B cell (primary cell): Measurements from ENCODE around the gene ARL3. TPM values are rescaled to one million over a fixed set of nuclear protein-coding genes. Genes with fewer than 3 reads are reported as not detected.

Source experiments
- ATAC-seq: fragments of 200-7000 bp; cut with Tn5 transposase; one replicate; pipeline ENCODE4 v1.10.0; 2021; ENCODE audit warnings: low read depth, mild to moderate bottlenecking, moderate number of reproducible peaks, moderate library complexity
- CTCF ChIA-PET: fragments of 350-600 bp; sonication (Branson Sonifier 250); formaldehyde crosslinking; loops from one replicate; lab custom pipeline; 2021; ENCODE audit warnings: antibody characterized with exemption, inconsistent platforms; lab: Charles Lee
- POLR2A ChIA-PET: fragments of 350-600 bp; sonication (Branson Sonifier 250); formaldehyde crosslinking; loops from one replicate; lab custom pipeline; 2021; ENCODE audit warnings: antibody characterized with exemption; lab: Charles Lee
- DNase-seq: peaks from one replicate; pipeline ENCODE4 v3.0.0; 2013
- H2AFZ ChIP-seq: 2 replicates; pipeline ENCODE4 v1.6.1; 2012; ENCODE audit warnings: mild to moderate bottlenecking, low read depth, low read length; ENCODE audit not compliant: insufficient read depth, poor library complexity, severe bottlenecking
- H3K27ac ChIP-seq, 2 donors: 1 replicate in 1 of 2; 2 replicates in 1 of 2; pipeline ENCODE4 v1.5.1; 2012 to 2013; ENCODE audit warnings: low read length in 2 of 2, mild to moderate bottlenecking in 2 of 2, moderate library complexity in 1 of 2
- H3K27me3 ChIP-seq, 4 experiments: fragments of 200-600 bp in 1 of 4; sonication (generic) in 1 of 4; replicated peaks in 1 of 4; 1 replicate in 2 of 4; 2 replicates in 2 of 4; pipeline versions ENCODE4 v1.6.1 to v1.7.0; 2013 to 2016; ENCODE audit warnings: low read length in 3 of 4, mild to moderate bottlenecking in 2 of 4, mixed read lengths in 1 of 4, moderate library complexity in 1 of 4; ENCODE audit not compliant: insufficient read depth in 4 of 4, control insufficient read depth in 3 of 4; ENCODE audit errors: control extremely low read depth in 1 of 4
- H3K36me3 ChIP-seq, 2 experiments: replicated peaks in 1 of 2; 1 replicate in 1 of 2; 2 replicates in 1 of 2; pipeline versions ENCODE4 v1.6.1 to v1.7.1; 2013; ENCODE audit warnings: low read length in 1 of 2; ENCODE audit not compliant: insufficient read depth in 2 of 2, control insufficient read depth in 1 of 2; ENCODE audit errors: control extremely low read depth in 1 of 2, extremely low read depth in 1 of 2
- H3K4me1 ChIP-seq, 2 donors: fragments of 200-600 bp in 1 of 2; sonication (generic) in 1 of 2; 1 replicate in 1 of 2; 2 replicates in 1 of 2; pipeline versions ENCODE4 v1.5.1 to v1.6.1; 2013 to 2017; ENCODE audit warnings: low read length in 2 of 2; ENCODE audit not compliant: control insufficient read depth in 2 of 2, insufficient read depth in 2 of 2
- H3K4me2 ChIP-seq: replicated peaks from 2 replicates; pipeline ENCODE3; 2012; ENCODE audit warnings: mild to moderate bottlenecking, low read depth, low read length; ENCODE audit not compliant: poor library complexity, severe bottlenecking
- H3K4me3 ChIP-seq, 5 experiments: fragments of 200-600 bp in 1 of 5; sonication (generic) in 1 of 5; 1 replicate in 3 of 5; 2 replicates in 2 of 5; pipeline versions ENCODE4 v1.5.1 to v1.7.0; 2011 to 2016; ENCODE audit warnings: low read length in 4 of 5, mild to moderate bottlenecking in 4 of 5, low read depth in 2 of 5, control low read depth in 1 of 5, moderate library complexity in 1 of 5; ENCODE audit not compliant: insufficient read depth in 1 of 5; ENCODE audit errors: control extremely low read depth in 1 of 5, extremely low read depth in 1 of 5
- H3K79me2 ChIP-seq: fragments of 200-600 bp; sonication (generic); one replicate; pipeline ENCODE4 v1.6.0; 2016; ENCODE audit warnings: low read length; ENCODE audit not compliant: control insufficient read depth, insufficient read depth
- H3K9ac ChIP-seq: fragments of 200-600 bp; sonication (generic); 2 replicates; pipeline ENCODE4 v1.6.1; 2017; ENCODE audit warnings: mild to moderate bottlenecking, low read length, moderate library complexity
- H3K9me3 ChIP-seq, 3 donors: one replicate each; pipeline versions ENCODE4 v1.6.1 to v1.7.1; 2013; ENCODE audit warnings: low read length in 2 of 3; ENCODE audit not compliant: control insufficient read depth in 2 of 3, insufficient read depth in 1 of 3; ENCODE audit errors: control extremely low read depth in 1 of 3
- H4K20me1 ChIP-seq: 2 replicates; pipeline ENCODE4 v1.6.0; 2012; ENCODE audit warnings: mild to moderate bottlenecking, low read length; ENCODE audit not compliant: insufficient read depth, control insufficient read depth, poor library complexity, severe bottlenecking
- H3K27ac Mint-ChIP-seq: one replicate; pipeline ENCODE4 v1.8.0; 2021; ENCODE audit warnings: mixed read lengths
- H3K27me3 Mint-ChIP-seq: one replicate; pipeline ENCODE4 v1.8.0; 2021; ENCODE audit warnings: mixed read lengths
- H3K4me1 Mint-ChIP-seq: one replicate; pipeline ENCODE4 v1.8.0; 2021; ENCODE audit warnings: mixed read lengths
- H3K4me3 Mint-ChIP-seq: one replicate; pipeline ENCODE4 v1.8.0; 2021; ENCODE audit warnings: mixed read lengths
- H3K9me3 Mint-ChIP-seq: one replicate; pipeline ENCODE4 v1.8.0; 2022; ENCODE audit warnings: mixed read lengths; ENCODE audit not compliant: insufficient read depth
- CTCF ChIP-seq: fragments of 200-600 bp; IDR thresholded peaks from one replicate; pipeline ENCODE4 v1.8.0; 2022; ENCODE audit warnings: antibody characterized with exemption, mild to moderate bottlenecking
- EZH2 ChIP-seq: IDR thresholded peaks from 2 replicates; pipeline ENCODE4 v1.6.1; 2012; ENCODE audit warnings: borderline replicate concordance, low read depth, mild to moderate bottlenecking, moderate library complexity, low read length; ENCODE audit not compliant: insufficient read depth, poor library complexity, severe bottlenecking
- WGBS: methylation state at CpG from one replicate; pipeline ENCODE4 v1.1.5; 2013; ENCODE audit warnings: missing lambda C conversion rate; ENCODE audit not compliant: insufficient coverage; 5-methylcytosine and 5-hydroxymethylcytosine counted together
- intact Hi-C: fragments of 100-400 bp; cut with micrococcal nuclease; formaldehyde crosslinking; loops from one replicate; pipeline ENCODE4 v1.10.0; 2022
- polyA plus RNA-seq: library from polyadenylated mRNA; depleted of rRNA; stranded (reverse); fragments of >200 nt; gene quantifications from 2 replicates; pipeline ENCODE4 v1.2.3, GENCODE V29; 2012
- total RNA-seq, 2 donors: library from RNA; stranded (reverse); fragments of 120-200 nt in 1 of 2; gene quantifications; 1 replicate in 1 of 2; 2 replicates in 1 of 2; pipeline versions ENCODE4 v1.2.3 to v1.2.4, GENCODE V29; 2013 to 2022

The ARL3 gene
- total and polyA plus RNA-seq, 2 donors (not counting 1 experiment from before 2014, with no cell fraction given) = 0.91 to 5.5 TPM

- H3K27ac Mint-ChIP-seq = no peak overlapping the region
Measured at GRCh38 chr10:102682981-102683380, 31.2 kb downstream of the ARL3 start.

GRCh38 chr10:102682416-102682815 lies 31.8 kb downstream of the ARL3 start:
- intact Hi-C loops = no loop called here
- Histone ChIP-seq H2AFZ (no peak overlapping the region), H3K4me2 (no peak overlapping the region), H3K4me1 (no peaks in the 10 kb centered on the region), H3K4me3 (no peak overlapping the region), H3K27me3 (no peaks in the 10 kb centered on the region), H4K20me1 (no peaks in the 10 kb centered on the region), H3K9ac (no peak overlapping the region), H3K9me3 (no peaks in the 10 kb centered on the region), H3K27ac (no peak overlapping the region), H3K36me3 (no peaks in the 10 kb centered on the region), H3K79me2 (no peaks in the 10 kb centered on the region)
- ChIA-PET CTCF (interaction anchor here (0.5 kb wide), 1 partner anchor 28 kb away, joined by 4 read pairs; no protein-coding TSS in a partner anchor), POLR2A (no interaction called here)
- Mint-ChIP-seq H3K27ac (no peak overlapping the region), H3K4me3 (no peak overlapping the region), H3K4me1 (peaks cover 5% of the 10 kb centered on the region), H3K9me3 (no peaks in the 10 kb centered on the region), H3K27me3 (no peaks in the 10 kb centered on the region)
- ATAC-seq (no peak), DNase-seq (no peak)
- 97% methylated on average over 4 of the region's 7 CpGs for WGBS
- TF ChIP-seq EZH2 (no peak), CTCF (no peak)

More at GRCh38 chr10:102682981-102683380, 31.2 kb downstream of the ARL3 start:
- DNase-seq (no peak), ATAC-seq (no peak)
- Histone ChIP-seq H3K27ac (no peak overlapping the region), H3K4me2 (no peak overlapping the region), H3K36me3 (no peaks in the 10 kb centered on the region), H2AFZ (no peak overlapping the region), H3K4me3 (no peak overlapping the region), H3K4me1 (no peaks in the 10 kb centered on the region), H3K27me3 (no peaks in the 10 kb centered on the region), H3K79me2 (no peaks in the 10 kb centered on the region), H4K20me1 (no peaks in the 10 kb centered on the region), H3K9ac (no peak overlapping the region), H3K9me3 (no peaks in the 10 kb centered on the region)
- intact Hi-C loops = no loop called here
- ChIA-PET POLR2A (no interaction called here), CTCF (interaction anchor here (0.5 to 1.2 kb wide), 2 partner anchors 27 to 32 kb away, joined by 3 to 4 read pairs; no protein-coding TSS in a partner anchor)
- Mint-ChIP-seq H3K4me1 (peaks cover 5% of the 10 kb centered on the region), H3K4me3 (no peak overlapping the region), H3K9me3 (no peaks in the 10 kb centered on the region), H3K27me3 (no peaks in the 10 kb centered on the region)
- TF ChIP-seq CTCF = no peak
- TF ChIP-seq EZH2 = no peak
- WGBS = 100% methylated on average over 1 of the region's 4 CpGs
